ENCODE measurements around the gene BTRC. TPM values are rescaled to one million over a fixed set of nuclear protein-coding genes. Genes with fewer than 3 reads are reported as not detected.

The BTRC gene
- total and polyA plus RNA-seq, 12 donors, result 9.5 to 49.9 (median 34.2) TPM

- WGBS, 2 donors, result 54 to 64% methylated on average over 5 of the region's 5 CpGs
- H3K27me3 ChIP-seq, result no peaks in the 10 kb centered on the region
- no peak overlapping the region for H3K4me3 ChIP-seq
- H3K36me3 ChIP-seq, result peaks cover 0 to 11% (median 0%) of the 10 kb centered on the region in 9 donors
- no peak for TF ChIP-seq CTCF (IDR thresholded peaks at IDR 0.05)
- peaks cover 0 to 36% (median 20%) of the 10 kb centered on the region in 9 donors for H3K4me1 ChIP-seq
- intact Hi-C loops (cut with DNase I), result loop anchor here in 4 of 10 donors (2.0 to 10.0 kb wide), 4 partner anchors 191 to 254 kb away; no protein-coding TSS in a partner anchor
- H3K27ac ChIP-seq, result no peak overlapping the region
- ATAC-seq, result no peak
- no peak for DNase-seq
- no peaks in the 10 kb centered on the region for H3K9me3 ChIP-seq
Measured at GRCh38 chr10:101466016-101466912, 112.3 kb downstream of the BTRC start.

GRCh38 chr10:101467286-101467770, 113.4 kb downstream of the BTRC start:
- Histone ChIP-seq H3K36me3 (peaks cover 0 to 5% (median 0%) of the 10 kb centered on the region in 9 donors), H3K27me3 (no peaks in the 10 kb centered on the region), H3K27ac (no peak overlapping the region), H3K4me3 (no peak overlapping the region), H3K4me1 (peaks cover 0 to 36% (median 20%) of the 10 kb centered on the region in 9 donors), H3K9me3 (no peaks in the 10 kb centered on the region)
- DNase-seq (peak in 1 of 2 donors; percentile 46), ATAC-seq (peak; percentile 69 to 87 (median 82))
- intact Hi-C loops (cut with DNase I), result loop anchor here in 4 of 10 donors (2.0 to 10.0 kb wide), 4 partner anchors 193 to 255 kb away; no protein-coding TSS in a partner anchor
- WGBS, 2 donors, result 1 to 3% methylated on average over 3 of the region's 3 CpGs
- peak; percentile 43 to 87 (median 73) for TF ChIP-seq CTCF (IDR thresholded peaks at IDR 0.05)

DNA sequence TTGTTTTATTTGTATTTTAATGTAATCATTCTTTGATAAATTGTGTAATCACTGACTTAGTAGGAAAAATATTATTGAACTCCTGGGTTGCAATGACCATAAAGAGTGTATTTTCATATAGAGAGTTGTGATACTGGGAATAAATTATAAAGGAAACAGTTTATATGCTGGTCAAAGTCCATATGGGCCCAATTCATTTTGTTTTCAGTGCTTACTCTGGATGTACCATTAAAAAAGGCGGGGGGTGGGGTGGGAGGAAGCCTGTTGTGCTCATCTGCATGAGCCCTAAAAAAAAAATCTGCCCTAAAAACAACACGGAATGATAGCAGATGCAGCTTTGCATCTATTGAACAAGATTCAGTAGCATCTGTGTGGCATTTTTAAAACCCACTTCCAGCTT, 114.2 kb downstream of the BTRC start:
- Histone ChIP-seq H3K27ac (no peak overlapping the region), H3K4me1 (peaks cover 0 to 36% (median 20%) of the 10 kb centered on the region in 9 donors), H3K27me3 (no peaks in the 10 kb centered on the region), H3K36me3 (no peaks in the 10 kb centered on the region), H3K4me3 (no peak overlapping the region), H3K9me3 (no peaks in the 10 kb centered on the region)
- 80 to 83% methylated on average over 2 of the region's 2 CpGs for WGBS, 2 donors
- DNase-seq, result no peak
- intact Hi-C loops (cut with DNase I), result loop anchor here in 4 of 10 donors (2.0 to 10.0 kb wide), 4 partner anchors 193 to 256 kb away; no protein-coding TSS in a partner anchor
- ATAC-seq, result no peak
- no peak for TF ChIP-seq CTCF (IDR thresholded peaks at IDR 0.05)

- intact Hi-C loops (cut with DNase I), result no loop called here
- TF ChIP-seq CTCF (IDR thresholded peaks at IDR 0.05), result no peak
- peaks cover 0 to 19% (median 4%) of the 10 kb centered on the region in 9 donors for H3K36me3 ChIP-seq
Measured at GRCh38 chr10:101476383-101476782, 122.4 kb downstream of the BTRC start.

More at GRCh38 chr10:101476383-101476782, 122.4 kb downstream of the BTRC start:
- ATAC-seq (no peak), DNase-seq (no peak)
- Histone ChIP-seq H3K4me3 (no peak overlapping the region), H3K27me3 (no peaks in the 10 kb centered on the region), H3K9me3 (peaks cover 0 to 8% (median 0%) of the 10 kb centered on the region in 11 donors), H3K4me1 (no peaks in the 10 kb centered on the region), H3K27ac (no peak overlapping the region)
- WGBS, 2 donors, result 82 to 92% methylated on average over 3 of the region's 3 CpGs
